GM23338 (cell line): ENCODE measurements around the gene IQCE. TPM values are rescaled to one million over a fixed set of nuclear protein-coding genes. Genes with fewer than 3 reads are reported as not detected.

Experiments used
- ATAC-seq: fragments of 200-7000 bp; cut with Tn5 transposase; 3 replicates; pipeline ENCODE4 v1.9.1; 2020
- DNase-seq: peaks from one replicate; pipeline ENCODE4 v3.0.0-alpha.2; 2015; ENCODE audit warnings: low spot score
- H2AFZ ChIP-seq: fragments of 200-600 bp; sonication (generic); 2 replicates; pipeline ENCODE4 v1.8.0; 2016; ENCODE audit warnings: antibody characterized with exemption, mild to moderate bottlenecking, moderate library complexity
- H3F3A ChIP-seq: fragments of 200-600 bp; sonication (generic); replicated peaks from 2 replicates; pipeline ENCODE4 v1.8.0; 2017; ENCODE audit warnings: antibody characterized with exemption, mixed run types, low read depth
- H3K27ac ChIP-seq: fragments of 200-600 bp; sonication (generic); 2 replicates; pipeline ENCODE4 v1.6.1; 2016; ENCODE audit warnings: low read depth
- H3K27me3 ChIP-seq: fragments of 200-600 bp; sonication (generic); 2 replicates; pipeline ENCODE4 v1.8.0; 2016; ENCODE audit warnings: mild to moderate bottlenecking, mixed run types, moderate library complexity; ENCODE audit not compliant: insufficient read depth
- H3K36me3 ChIP-seq: fragments of 200-600 bp; sonication (generic); 2 replicates; pipeline ENCODE4 v1.8.0; 2016; ENCODE audit warnings: mild to moderate bottlenecking; ENCODE audit not compliant: insufficient read depth
- H3K4me1 ChIP-seq: fragments of 200-600 bp; sonication (generic); 2 replicates; pipeline ENCODE4 v1.8.0; 2016; ENCODE audit warnings: mild to moderate bottlenecking, moderate library complexity; ENCODE audit not compliant: insufficient read depth
- H3K4me2 ChIP-seq: fragments of 200-600 bp; sonication (generic); 2 replicates; pipeline ENCODE4 v1.7.1; 2017; ENCODE audit warnings: mixed run types
- H3K4me3 ChIP-seq: fragments of 200-600 bp; sonication (generic); 2 replicates; pipeline ENCODE4 v1.6.1; 2016; ENCODE audit warnings: mixed run types
- H3K79me2 ChIP-seq: fragments of 200-600 bp; sonication (generic); replicated peaks from 2 replicates; pipeline ENCODE4 v1.8.0; 2017; ENCODE audit warnings: mild to moderate bottlenecking; ENCODE audit not compliant: insufficient read depth
- H3K9me2 ChIP-seq: fragments of 200-600 bp; sonication (generic); 2 replicates; pipeline ENCODE4 v1.8.0; 2017; ENCODE audit not compliant: insufficient read depth
- H4K20me1 ChIP-seq: fragments of 200-600 bp; sonication (generic); replicated peaks from 2 replicates; pipeline ENCODE4 v1.8.0; 2017; ENCODE audit warnings: mild to moderate bottlenecking; ENCODE audit not compliant: insufficient read depth
- H3K27ac Mint-ChIP-seq: 2 replicates; pipeline ENCODE4 v1.8.0; 2020; ENCODE audit warnings: inconsistent platforms, mild to moderate bottlenecking, moderate library complexity, mixed read lengths
- H3K27me3 Mint-ChIP-seq: 3 replicates; pipeline ENCODE4 v1.8.0; 2022; ENCODE audit warnings: low read depth, mild to moderate bottlenecking, moderate library complexity, mixed read lengths, inconsistent platforms; ENCODE audit not compliant: insufficient read depth, poor library complexity
- H3K36me3 Mint-ChIP-seq: 3 replicates; pipeline ENCODE4 v1.8.0; 2021; ENCODE audit warnings: low read depth, mild to moderate bottlenecking, inconsistent platforms, moderate library complexity, mixed read lengths
- H3K4me1 Mint-ChIP-seq: 3 replicates; pipeline ENCODE4 v1.8.0; 2020; ENCODE audit warnings: mild to moderate bottlenecking, inconsistent platforms, mixed read lengths
- H3K4me3 Mint-ChIP-seq: 3 replicates; pipeline ENCODE4 v1.8.0; 2021; ENCODE audit warnings: moderate library complexity, mild to moderate bottlenecking, inconsistent platforms, mixed read lengths
- H3K9me3 Mint-ChIP-seq: 3 replicates; pipeline ENCODE4 v1.8.0; 2020; ENCODE audit warnings: moderate library complexity, mild to moderate bottlenecking, inconsistent platforms, mixed read lengths
- CREB1 ChIP-seq: fragments of 250-450 bp; sonication (Bioruptor Pico); IDR thresholded peaks from 2 replicates; pipeline ENCODE4 v1.5.0; 2020; ENCODE audit warnings: low read depth, mild to moderate bottlenecking, moderate library complexity
- EZH2phosphoT487 ChIP-seq: fragments of 200-600 bp; sonication (generic); IDR thresholded peaks from one replicate; pipeline ENCODE4 v1.8.1; 2018; ENCODE audit warnings: antibody characterized with exemption; ENCODE audit not compliant: unreplicated experiment
- JUNB ChIP-seq: IDR thresholded peaks from one replicate; pipeline ENCODE4 v1.6.1; 2016; ENCODE audit warnings: antibody characterized with exemption; ENCODE audit not compliant: unreplicated experiment
- NANOG ChIP-seq: IDR thresholded peaks from 2 replicates; pipeline ENCODE4 v1.6.1; 2016; ENCODE audit warnings: antibody characterized with exemption, borderline replicate concordance
- STAT1 ChIP-seq: IDR thresholded peaks from one replicate; pipeline ENCODE4 v1.6.1; 2016; ENCODE audit warnings: antibody characterized with exemption; ENCODE audit not compliant: unreplicated experiment
- ZNF114 ChIP-seq: fragments of 250-450 bp; sonication (Bioruptor Pico); IDR thresholded peaks from 2 replicates; pipeline ENCODE4 v1.5.0; 2020; ENCODE audit warnings: mild to moderate bottlenecking, moderate library complexity
- polyA plus RNA-seq: library from polyadenylated mRNA; unstranded; fragments of >200 nt; fragmentation: Nextera tagmentation; extraction: Ambion mirVana; gene quantifications from 2 replicates; pipeline ENCODE4 v1.2.1, GENCODE V29; 2016
- total RNA-seq: library from RNA; depleted of rRNA; stranded (reverse); fragments of >200 nt; shearing (Covaris generic); gene quantifications from 2 replicates; pipeline ENCODE4 v1.2.3, GENCODE V29; 2014
- TF ChIP-seq, protein P1 (sequence below): IDR thresholded peaks from one replicate; pipeline ENCODE4 v1.6.1; 2018; ENCODE audit warnings: antibody characterized with exemption; ENCODE audit not compliant: unreplicated experiment
- TF ChIP-seq, protein P2 (sequence below): IDR thresholded peaks from 2 replicates; pipeline ENCODE4 v1.6.1; 2016; ENCODE audit warnings: antibody characterized with exemption
- TF ChIP-seq, protein P3 (sequence below): fragments of 250-450 bp; sonication (Bioruptor Pico); IDR thresholded peaks from 2 replicates; pipeline ENCODE4 v1.5.0; 2020; ENCODE audit warnings: mild to moderate bottlenecking, moderate library complexity
- TF ChIP-seq, protein P4 (sequence below), 2 experiments: fragments of 200-600 bp in 1 of 2; sonication (generic) in 1 of 2; conservative IDR thresholded peaks; 2 replicates each; pipeline versions ENCODE4 v1.5.1 to v1.6.1; 2016 to 2017; ENCODE audit warnings: antibody characterized with exemption in 2 of 2, low read depth in 2 of 2, mild to moderate bottlenecking in 2 of 2, moderate library complexity in 1 of 2

IQCE gene
- total and polyA plus RNA-seq, 2 experiments from 2014 or later: 5.0 to 7.7 TPM

DNA sequence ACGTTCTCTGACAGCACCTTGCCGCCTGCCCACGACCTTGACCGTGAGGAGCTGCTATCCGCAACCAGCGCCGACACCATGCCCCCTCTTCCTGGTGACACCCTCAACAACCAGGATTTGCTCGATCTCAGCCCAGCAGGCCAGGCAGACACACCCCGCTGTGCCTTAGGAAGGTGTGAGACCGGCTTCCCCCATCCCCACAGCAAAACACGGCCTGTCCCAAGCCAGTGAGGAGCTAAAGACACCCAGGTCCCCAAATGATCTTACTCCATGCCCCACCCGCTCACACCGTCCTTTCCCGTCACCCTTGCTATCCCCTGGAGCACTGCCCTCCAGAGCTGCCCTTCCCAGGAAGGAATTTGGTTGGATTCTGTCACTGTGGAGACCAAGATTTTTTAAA is 51.7 kb downstream of the IQCE start:
- H3K4me2 ChIP-seq: no peak overlapping the region
- Mint-ChIP-seq H3K4me3 (no peak overlapping the region), H3K36me3 (no peaks in the 10 kb centered on the region), H3K27me3 (peaks cover 22% of the 10 kb centered on the region), H3K27ac (no peak overlapping the region), H3K4me1 (peaks cover 26% of the 10 kb centered on the region), H3K9me3 (no peaks in the 10 kb centered on the region)
- no peaks in the 10 kb centered on the region for H3K9me2 ChIP-seq
- H2AFZ ChIP-seq: no peak overlapping the region
- no peaks in the 10 kb centered on the region for H3F3A ChIP-seq
- no peak for DNase-seq
- no peaks in the 10 kb centered on the region for H3K27me3 ChIP-seq
- no peaks in the 10 kb centered on the region for H3K36me3 ChIP-seq
- TF ChIP-seq ZNF114 (no peak), NANOG (no peak), CREB1 (CRISPR knock-in tag) (no peak)
- no peaks in the 10 kb centered on the region for H4K20me1 ChIP-seq
- no peak overlapping the region for H3K27ac ChIP-seq
- no peak overlapping the region for H3K4me3 ChIP-seq
- H3K79me2 ChIP-seq: no peaks in the 10 kb centered on the region
- no peak for ATAC-seq
- peaks cover 3% of the 10 kb centered on the region; the same call in 1 of the 2 replicates for H3K4me1 ChIP-seq

DNA sequence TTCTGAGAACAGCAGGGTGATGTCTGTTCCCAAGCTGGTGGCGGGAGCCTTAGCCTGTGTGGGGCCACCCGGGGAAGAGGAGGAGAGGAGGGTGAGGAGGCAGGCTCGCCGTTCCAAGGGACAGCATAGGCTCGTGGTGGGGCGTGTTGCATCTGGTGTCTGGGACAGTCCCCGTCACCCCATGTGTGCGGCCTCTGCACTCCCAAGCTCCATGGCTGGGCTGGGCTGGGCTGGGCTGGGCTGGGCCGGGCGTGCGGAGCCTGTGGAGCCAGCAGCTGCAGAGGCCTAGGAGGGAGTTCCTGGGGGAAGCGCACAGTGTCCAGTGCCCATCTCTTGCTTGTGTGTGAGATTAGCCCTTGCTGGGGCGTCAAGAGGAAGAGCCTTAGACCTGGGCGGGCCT is 52.1 kb downstream of the IQCE start:
- H3F3A ChIP-seq: no peaks in the 10 kb centered on the region
- ATAC-seq: no peak
- no peak overlapping the region for H3K4me3 ChIP-seq
- H2AFZ ChIP-seq: no peak overlapping the region
- peaks cover 22% of the 10 kb centered on the region for H3K27me3 Mint-ChIP-seq
- no peaks in the 10 kb centered on the region for H3K36me3 Mint-ChIP-seq
- H3K4me3 Mint-ChIP-seq: no peak overlapping the region
- H4K20me1 ChIP-seq: no peaks in the 10 kb centered on the region
- no peaks in the 10 kb centered on the region for H3K79me2 ChIP-seq
- H3K4me2 ChIP-seq: no peak overlapping the region
- H3K36me3 ChIP-seq: no peaks in the 10 kb centered on the region
- no peak overlapping the region for H3K27ac Mint-ChIP-seq
- no peaks in the 10 kb centered on the region for H3K27me3 ChIP-seq
- no peak overlapping the region for H3K27ac ChIP-seq
- no peaks in the 10 kb centered on the region for H3K9me3 Mint-ChIP-seq
- no peaks in the 10 kb centered on the region for H3K9me2 ChIP-seq
- H3K4me1 ChIP-seq: peaks cover 3% of the 10 kb centered on the region; the same call in 1 of the 2 replicates
- peaks cover 26% of the 10 kb centered on the region for H3K4me1 Mint-ChIP-seq
- DNase-seq: no peak
- no peak for TF ChIP-seq EZH2phosphoT487
- TF ChIP-seq, protein P1, sequence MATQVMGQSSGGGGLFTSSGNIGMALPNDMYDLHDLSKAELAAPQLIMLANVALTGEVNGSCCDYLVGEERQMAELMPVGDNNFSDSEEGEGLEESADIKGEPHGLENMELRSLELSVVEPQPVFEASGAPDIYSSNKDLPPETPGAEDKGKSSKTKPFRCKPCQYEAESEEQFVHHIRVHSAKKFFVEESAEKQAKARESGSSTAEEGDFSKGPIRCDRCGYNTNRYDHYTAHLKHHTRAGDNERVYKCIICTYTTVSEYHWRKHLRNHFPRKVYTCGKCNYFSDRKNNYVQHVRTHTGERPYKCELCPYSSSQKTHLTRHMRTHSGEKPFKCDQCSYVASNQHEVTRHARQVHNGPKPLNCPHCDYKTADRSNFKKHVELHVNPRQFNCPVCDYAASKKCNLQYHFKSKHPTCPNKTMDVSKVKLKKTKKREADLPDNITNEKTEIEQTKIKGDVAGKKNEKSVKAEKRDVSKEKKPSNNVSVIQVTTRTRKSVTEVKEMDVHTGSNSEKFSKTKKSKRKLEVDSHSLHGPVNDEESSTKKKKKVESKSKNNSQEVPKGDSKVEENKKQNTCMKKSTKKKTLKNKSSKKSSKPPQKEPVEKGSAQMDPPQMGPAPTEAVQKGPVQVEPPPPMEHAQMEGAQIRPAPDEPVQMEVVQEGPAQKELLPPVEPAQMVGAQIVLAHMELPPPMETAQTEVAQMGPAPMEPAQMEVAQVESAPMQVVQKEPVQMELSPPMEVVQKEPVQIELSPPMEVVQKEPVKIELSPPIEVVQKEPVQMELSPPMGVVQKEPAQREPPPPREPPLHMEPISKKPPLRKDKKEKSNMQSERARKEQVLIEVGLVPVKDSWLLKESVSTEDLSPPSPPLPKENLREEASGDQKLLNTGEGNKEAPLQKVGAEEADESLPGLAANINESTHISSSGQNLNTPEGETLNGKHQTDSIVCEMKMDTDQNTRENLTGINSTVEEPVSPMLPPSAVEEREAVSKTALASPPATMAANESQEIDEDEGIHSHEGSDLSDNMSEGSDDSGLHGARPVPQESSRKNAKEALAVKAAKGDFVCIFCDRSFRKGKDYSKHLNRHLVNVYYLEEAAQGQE: no peak
- TF ChIP-seq, protein P2, sequence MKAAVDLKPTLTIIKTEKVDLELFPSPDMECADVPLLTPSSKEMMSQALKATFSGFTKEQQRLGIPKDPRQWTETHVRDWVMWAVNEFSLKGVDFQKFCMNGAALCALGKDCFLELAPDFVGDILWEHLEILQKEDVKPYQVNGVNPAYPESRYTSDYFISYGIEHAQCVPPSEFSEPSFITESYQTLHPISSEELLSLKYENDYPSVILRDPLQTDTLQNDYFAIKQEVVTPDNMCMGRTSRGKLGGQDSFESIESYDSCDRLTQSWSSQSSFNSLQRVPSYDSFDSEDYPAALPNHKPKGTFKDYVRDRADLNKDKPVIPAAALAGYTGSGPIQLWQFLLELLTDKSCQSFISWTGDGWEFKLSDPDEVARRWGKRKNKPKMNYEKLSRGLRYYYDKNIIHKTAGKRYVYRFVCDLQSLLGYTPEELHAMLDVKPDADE: no peak
- TF ChIP-seq, protein P3, sequence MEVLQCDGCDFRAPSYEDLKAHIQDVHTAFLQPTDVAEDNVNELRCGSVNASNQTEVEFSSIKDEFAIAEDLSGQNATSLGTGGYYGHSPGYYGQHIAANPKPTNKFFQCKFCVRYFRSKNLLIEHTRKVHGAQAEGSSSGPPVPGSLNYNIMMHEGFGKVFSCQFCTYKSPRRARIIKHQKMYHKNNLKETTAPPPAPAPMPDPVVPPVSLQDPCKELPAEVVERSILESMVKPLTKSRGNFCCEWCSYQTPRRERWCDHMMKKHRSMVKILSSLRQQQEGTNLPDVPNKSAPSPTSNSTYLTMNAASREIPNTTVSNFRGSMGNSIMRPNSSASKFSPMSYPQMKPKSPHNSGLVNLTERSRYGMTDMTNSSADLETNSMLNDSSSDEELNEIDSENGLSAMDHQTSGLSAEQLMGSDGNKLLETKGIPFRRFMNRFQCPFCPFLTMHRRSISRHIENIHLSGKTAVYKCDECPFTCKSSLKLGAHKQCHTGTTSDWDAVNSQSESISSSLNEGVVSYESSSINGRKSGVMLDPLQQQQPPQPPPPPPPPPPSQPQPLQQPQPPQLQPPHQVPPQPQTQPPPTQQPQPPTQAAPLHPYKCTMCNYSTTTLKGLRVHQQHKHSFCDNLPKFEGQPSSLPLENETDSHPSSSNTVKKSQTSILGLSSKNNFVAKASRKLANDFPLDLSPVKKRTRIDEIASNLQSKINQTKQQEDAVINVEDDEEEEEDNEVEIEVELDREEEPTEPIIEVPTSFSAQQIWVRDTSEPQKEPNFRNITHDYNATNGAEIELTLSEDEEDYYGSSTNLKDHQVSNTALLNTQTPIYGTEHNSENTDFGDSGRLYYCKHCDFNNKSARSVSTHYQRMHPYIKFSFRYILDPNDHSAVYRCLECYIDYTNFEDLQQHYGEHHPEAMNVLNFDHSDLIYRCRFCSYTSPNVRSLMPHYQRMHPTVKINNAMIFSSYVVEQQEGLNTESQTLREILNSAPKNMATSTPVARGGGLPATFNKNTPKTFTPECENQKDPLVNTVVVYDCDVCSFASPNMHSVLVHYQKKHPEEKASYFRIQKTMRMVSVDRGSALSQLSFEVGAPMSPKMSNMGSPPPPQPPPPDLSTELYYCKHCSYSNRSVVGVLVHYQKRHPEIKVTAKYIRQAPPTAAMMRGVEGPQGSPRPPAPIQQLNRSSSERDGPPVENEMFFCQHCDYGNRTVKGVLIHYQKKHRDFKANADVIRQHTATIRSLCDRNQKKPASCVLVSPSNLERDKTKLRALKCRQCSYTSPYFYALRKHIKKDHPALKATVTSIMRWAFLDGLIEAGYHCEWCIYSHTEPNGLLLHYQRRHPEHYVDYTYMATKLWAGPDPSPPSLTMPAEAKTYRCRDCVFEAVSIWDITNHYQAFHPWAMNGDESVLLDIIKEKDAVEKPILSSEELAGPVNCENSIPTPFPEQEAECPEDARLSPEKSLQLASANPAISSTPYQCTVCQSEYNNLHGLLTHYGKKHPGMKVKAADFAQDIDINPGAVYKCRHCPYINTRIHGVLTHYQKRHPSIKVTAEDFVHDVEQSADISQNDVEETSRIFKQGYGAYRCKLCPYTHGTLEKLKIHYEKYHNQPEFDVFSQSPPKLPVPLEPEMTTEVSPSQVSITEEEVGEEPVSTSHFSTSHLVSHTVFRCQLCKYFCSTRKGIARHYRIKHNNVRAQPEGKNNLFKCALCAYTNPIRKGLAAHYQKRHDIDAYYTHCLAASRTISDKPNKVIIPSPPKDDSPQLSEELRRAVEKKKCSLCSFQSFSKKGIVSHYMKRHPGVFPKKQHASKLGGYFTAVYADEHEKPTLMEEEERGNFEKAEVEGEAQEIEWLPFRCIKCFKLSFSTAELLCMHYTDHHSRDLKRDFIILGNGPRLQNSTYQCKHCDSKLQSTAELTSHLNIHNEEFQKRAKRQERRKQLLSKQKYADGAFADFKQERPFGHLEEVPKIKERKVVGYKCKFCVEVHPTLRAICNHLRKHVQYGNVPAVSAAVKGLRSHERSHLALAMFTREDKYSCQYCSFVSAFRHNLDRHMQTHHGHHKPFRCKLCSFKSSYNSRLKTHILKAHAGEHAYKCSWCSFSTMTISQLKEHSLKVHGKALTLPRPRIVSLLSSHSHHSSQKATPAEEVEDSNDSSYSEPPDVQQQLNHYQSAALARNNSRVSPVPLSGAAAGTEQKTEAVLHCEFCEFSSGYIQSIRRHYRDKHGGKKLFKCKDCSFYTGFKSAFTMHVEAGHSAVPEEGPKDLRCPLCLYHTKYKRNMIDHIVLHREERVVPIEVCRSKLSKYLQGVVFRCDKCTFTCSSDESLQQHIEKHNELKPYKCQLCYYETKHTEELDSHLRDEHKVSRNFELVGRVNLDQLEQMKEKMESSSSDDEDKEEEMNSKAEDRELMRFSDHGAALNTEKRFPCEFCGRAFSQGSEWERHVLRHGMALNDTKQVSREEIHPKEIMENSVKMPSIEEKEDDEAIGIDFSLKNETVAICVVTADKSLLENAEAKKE (CRISPR knock-in tag): no peak
- TF ChIP-seq STAT1: no peak
- TF ChIP-seq NANOG: no peak
- TF ChIP-seq, protein P4, sequence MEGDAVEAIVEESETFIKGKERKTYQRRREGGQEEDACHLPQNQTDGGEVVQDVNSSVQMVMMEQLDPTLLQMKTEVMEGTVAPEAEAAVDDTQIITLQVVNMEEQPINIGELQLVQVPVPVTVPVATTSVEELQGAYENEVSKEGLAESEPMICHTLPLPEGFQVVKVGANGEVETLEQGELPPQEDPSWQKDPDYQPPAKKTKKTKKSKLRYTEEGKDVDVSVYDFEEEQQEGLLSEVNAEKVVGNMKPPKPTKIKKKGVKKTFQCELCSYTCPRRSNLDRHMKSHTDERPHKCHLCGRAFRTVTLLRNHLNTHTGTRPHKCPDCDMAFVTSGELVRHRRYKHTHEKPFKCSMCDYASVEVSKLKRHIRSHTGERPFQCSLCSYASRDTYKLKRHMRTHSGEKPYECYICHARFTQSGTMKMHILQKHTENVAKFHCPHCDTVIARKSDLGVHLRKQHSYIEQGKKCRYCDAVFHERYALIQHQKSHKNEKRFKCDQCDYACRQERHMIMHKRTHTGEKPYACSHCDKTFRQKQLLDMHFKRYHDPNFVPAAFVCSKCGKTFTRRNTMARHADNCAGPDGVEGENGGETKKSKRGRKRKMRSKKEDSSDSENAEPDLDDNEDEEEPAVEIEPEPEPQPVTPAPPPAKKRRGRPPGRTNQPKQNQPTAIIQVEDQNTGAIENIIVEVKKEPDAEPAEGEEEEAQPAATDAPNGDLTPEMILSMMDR (conservative IDR thresholded peaks at IDR 0.05; ENCODE audit: low read depth in 2 of 2): no peak
- TF ChIP-seq ZNF114: no peak
- TF ChIP-seq JUNB: no peak
